ENCODE results near the gene DEFB108B.
"Not testable (repeated sequence)": the region's sequence is repeated elsewhere in the genome, so short reads cannot be mapped to it uniquely, and the experiment has no call there.

The DEFB108B gene, protein sequence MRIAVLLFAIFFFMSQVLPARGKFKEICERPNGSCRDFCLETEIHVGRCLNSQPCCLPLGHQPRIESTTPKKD

DNA sequence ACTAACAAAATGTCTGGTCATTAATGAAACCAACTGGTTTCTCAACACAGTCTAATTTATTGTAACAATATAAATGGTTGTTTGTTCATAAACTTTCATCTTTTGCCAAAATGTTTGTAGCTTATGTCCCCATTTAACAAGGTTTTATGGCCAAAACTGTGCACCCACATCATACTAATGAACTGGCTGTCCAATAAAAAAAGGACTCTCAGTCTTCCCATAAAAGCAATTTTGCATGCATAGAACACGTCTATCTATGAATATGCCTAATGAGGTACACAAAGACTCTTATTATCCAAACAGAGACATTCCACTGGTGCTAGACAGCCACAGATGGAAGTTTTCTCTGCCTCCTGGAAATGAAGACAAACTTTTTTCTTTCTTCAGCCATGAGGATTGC, at the start of gene DEFB108B:
TSS of gene DEFB108B (plus strand) at position 390 of the 400 bp plus-strand sequence. CDS start at position 390, 0 bp downstream.
- DNase-seq: not testable (repeated sequence)

DNA sequence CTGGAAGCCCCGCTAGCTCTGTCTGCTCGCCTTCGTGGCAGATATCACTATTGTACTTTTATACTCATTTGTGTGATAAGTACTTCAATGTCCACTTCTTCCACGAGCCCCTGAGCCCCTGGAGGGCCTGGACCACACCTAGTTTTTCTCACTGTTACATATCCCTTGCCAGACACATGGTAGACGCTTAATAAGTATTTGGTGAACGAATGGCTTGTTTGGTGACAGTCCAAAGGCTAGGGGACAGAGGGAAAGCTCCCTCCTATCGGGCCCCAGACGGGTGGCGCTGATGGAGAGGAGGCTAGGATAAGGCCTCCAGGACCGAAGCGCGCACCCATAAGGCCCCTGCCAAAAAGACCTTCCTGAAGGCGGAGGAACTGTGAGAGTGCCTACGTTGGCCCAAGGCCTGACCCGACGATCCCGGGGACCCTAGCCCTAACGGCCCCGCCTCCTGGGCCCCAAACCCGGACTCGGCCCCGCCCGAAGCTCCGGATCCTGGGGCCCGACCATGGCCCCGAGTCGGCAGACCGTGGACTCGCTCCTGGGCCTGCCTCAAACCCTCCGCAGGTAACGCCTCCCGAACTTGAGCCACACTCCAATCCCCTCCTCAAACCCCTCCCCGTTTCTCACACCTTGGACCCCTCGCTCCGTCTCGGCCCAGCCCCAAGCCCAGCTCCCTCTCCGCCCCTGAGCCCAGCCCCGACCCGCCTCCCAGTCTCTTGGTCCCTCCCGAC, 46.7 kb upstream of the DEFB108B start:
- DNase-seq: not testable (repeated sequence)

DNA sequence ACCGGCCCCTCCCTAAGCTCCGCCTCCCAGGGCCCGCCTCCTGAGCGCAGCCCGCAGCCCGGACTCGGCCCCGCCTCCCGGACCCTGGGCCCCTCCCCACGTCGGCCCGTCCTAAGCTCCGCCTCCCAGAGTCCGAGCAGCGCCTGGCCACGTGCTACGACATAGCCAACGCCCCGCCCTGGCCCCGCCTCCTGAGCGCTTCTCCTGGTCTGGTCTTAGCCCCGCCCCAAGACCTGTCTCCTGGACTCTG, 46.2 kb upstream of the DEFB108B start:
- peak; percentile 98 for DNase-seq

DNA sequence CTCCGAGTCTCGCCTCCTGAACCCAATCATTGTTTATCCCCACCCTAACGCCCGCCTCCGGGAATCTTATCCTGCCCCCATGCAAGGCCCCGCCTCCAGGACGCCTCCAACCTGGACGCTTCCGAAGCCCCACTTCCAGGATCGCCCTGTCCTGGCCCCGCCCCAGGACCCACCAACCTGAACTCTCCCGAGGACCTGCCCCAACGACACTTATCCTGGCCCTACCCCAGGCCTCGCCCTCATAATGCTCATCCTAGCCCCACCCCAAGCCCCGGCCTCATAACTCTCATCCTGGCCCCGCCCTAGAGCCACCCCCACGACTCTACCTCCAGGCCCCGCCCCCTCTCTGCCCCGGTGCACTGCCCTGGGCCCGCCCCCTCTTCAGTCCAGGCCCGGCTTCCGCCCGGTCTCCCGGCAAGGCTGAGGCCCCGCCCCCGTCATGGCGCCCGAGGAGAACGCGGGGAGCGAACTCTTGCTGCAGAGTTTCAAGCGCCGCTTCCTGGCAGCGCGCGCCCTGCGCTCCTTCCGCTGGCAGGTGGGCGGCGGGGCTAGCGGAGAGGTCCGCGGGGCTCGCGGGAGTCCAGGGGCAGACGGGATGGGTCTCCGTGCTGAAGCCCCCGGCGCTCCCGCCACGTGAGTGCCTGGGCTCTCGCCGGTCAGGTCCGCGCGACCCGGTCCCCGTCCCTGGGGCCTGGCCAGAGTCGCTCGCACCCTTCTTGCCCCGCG, 45.7 kb upstream of the DEFB108B start:
- peak; percentile 94 for DNase-seq

DNA sequence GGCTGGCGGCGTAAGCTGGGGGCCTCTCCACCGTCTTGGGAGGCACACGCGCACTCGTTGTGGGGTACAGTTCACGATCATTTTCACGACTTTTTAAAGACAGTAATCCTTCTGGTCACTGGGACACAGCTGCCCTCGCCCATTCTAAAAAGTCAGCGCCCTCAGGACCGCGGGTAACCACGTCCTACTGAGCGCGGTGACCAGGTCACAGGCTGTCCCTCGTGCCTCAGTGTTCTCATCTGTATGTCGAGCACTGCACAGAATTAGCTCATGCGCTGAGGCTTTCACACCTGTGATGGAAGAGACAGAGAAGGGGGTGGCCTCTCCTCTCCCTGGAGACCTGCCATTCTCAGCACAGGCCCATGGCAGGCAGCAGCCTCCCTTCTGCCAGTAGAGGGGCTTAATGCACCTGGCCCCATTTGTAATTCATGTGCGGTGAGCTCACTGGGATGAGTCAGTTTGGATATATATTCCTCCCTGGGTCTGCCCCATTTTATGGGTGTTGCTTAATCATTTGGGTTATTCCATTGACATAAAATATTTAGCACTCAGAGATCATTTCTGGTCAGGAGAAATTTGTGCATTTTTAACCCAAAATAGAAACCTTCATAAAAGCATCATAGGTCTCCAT, 45.1 kb upstream of the DEFB108B start:
- DNase-seq: peak; percentile 30

DNA sequence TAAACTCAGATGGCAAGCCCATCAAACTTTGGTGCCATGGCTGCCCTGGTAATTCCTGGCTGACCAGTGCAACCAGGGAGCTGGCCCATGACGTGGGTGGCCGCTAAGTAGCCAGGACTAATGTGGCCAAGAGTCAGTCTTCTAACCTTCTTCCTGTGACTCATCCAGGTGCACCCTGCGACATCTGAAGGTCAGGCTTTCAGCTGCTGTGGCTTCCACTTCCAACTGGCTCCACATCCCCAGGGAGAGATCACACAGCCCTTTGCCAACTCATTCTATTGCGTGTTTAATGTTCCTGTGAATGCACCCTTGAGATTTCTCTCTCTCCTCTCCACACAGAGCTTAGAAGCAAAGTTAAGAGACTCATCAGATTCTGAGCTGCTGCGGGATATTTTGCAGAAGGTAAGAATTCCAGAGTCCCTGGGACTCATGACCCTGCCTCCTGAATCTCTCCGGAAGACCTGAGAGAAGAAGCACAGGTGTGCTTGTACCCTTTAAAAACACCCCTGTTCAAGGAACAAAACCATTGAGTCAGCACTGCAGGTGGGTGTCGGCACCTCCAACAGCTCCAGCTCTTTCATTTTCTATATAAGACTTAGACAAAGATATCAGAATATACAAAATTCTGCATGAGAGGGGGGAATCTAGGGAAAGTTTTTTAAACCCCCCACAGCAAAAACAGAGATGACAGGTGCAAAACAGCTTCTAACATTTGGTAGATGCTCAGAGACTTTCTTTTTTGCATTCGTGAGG, 43.4 kb upstream of the DEFB108B start:
- DNase-seq: not testable (repeated sequence)

DNA sequence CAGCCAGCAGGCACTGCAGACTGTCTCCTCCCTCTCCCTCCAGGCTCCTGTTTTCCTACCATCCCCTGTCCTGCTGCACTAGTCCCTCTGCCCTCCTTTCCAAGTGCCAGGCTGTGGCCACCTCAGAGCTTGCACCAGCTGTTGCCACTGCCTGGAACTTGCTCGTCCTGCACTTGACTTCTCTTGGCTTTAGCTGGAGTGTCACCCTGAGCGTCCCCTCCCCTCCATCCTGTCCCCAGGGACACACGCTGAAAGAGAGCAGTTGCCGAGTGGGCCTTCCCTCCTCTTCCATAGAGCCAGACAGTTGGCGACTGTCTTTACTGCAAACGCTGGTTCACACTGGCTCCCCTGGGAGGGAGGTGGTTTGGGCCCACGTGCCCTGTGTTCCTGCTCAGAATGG, 41.9 kb upstream of the DEFB108B start:
- not testable (repeated sequence) for DNase-seq

DNA sequence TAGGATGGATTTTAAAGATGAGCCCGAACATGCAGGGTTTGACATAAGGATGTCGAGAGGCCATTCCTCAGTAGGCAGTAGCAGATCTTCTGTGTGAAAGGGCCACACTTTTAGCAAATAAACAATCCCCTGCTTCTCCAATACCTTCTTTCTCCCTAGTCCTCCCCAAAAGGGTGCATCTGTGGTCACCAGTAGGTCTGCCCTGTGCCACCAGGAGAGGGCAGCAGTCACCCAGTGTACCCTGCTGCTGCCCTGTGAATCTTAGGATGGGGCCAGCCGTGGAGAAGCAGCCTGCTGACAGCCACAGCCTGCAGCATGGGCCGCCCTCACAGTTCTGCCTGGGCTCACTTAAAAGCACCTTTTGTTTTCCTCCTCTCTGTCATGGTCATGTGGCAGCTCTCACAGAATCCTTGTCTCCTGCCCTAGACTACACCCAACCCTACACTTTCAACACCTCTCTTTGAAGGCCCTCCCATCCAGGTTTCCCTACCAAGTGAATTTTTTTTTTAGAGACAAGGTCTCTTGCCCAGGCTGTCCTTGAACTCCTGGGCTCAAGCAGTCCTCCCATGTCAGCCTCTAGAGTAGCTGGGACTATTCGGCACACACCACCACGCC, 40.3 kb upstream of the DEFB108B start:
- DNase-seq: peak; percentile 74

DNA sequence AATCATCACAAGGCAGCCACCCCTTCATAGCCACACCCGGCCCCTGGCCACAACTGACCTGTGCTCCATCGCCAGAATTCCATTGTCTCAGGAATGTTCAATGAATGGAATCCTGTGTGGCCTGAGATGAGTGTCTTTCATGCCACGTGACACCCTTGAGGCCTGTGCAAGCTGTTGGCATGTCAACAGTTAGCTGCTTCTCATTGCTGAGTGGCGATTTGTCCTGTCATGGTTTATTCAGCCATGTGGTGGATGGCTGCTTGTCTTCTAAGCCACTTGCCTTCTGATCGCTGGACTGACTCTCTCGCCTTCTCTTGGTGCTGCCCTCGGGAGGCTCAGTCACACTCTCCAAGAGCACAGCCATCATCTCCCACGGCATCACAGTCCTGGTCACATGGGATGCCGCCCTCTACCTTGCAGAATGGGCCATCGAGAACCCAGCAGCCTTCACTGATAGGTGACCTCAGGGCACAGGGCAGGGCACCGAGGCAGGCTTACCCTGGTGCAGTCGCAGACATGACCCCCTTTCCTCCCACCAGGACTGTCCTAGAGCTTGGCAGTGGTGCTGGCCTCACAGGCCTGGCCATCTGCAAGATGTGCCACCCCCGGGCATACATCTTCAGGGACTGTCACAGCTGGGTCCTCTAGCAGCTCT, 38.5 kb upstream of the DEFB108B start:
- DNase-seq: not testable (repeated sequence)

DNA sequence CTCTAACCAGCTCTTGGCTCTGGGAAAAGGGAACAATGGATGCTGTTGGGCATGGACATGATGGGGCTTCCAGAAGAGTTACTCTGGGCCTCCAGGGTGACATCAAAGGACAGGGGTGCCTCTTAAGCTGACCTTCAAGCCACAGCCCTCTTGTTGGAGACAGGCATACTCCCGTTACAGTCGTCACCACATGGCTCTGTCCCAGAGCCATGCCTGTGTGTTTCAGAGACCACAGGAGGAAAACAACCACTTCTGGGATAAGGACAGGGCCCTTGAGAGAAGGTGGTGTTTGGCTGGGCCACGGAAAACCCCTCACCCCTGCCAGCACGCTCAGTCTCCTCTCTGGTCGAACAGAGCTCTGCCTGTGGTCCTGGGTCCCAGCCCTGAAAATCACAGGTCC, 37.8 kb upstream of the DEFB108B start:
- not testable (repeated sequence) for DNase-seq

DNA sequence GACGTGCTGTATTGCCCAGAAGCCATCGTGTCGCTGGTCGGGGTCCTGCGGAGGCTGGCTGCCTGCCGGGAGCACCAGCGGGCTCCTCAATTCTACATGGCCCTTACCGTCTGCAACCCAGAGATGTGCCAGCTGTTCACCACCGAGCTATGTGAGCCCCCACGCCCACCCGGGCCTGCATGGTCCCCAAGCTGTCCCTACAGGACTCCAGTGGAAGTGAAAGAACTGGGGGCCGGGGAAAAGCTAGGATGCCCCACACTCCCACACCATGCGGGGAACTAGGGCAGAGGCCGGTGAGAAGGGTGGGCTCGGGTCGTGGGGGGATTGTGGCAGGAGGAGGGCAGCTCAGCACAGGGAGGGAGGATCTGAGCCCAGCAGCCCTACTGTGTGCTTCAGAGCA, 37.0 kb upstream of the DEFB108B start:
- not testable (repeated sequence) for DNase-seq

DNA sequence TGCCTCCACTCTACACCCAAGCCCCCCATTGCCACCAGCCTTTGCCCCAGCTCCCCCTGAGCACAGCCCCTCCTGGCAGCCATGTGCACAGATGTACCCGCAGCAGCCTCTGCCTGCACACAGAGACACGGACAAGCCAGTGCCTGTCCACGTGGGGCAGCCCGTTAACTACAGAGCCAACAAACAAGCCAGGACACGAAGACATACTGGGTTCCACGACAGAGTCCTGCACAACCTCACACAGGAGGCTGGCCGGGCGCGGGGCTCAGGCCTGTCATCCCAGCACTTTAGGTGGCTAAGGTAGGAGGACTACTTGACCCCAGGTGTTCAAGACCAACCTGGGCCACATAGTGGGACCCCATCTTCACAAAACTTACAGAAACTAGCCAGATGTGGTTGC, 36.2 kb upstream of the DEFB108B start:
- not testable (repeated sequence) for DNase-seq

DNA sequence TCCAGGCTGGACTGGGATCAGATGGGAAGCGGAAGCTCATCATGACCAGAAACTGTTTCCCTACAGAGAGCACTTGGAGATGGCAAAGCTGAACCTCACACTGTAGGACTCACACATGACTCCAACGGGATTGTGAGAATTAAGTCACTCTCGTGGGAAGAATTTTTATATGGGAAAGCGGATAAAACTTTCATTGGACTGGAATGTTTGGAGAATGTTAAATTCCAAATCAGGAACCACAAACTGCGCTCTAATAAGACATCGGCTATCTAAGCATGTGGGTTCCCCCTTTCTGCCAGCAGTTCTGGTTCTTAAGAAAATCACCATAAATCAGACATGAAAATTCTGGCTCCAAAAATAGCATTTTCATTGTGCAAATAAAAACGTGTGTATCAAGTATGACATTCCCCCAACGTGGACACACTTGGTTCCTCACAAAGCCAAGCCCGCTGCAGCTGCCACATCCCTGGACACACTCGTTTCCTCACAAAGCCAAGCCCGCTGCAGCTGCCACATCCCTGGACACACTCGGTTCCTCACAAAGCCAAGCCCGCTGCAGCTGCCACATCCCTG, 33.4 kb upstream of the DEFB108B start:
- not testable (repeated sequence) for DNase-seq

DNA sequence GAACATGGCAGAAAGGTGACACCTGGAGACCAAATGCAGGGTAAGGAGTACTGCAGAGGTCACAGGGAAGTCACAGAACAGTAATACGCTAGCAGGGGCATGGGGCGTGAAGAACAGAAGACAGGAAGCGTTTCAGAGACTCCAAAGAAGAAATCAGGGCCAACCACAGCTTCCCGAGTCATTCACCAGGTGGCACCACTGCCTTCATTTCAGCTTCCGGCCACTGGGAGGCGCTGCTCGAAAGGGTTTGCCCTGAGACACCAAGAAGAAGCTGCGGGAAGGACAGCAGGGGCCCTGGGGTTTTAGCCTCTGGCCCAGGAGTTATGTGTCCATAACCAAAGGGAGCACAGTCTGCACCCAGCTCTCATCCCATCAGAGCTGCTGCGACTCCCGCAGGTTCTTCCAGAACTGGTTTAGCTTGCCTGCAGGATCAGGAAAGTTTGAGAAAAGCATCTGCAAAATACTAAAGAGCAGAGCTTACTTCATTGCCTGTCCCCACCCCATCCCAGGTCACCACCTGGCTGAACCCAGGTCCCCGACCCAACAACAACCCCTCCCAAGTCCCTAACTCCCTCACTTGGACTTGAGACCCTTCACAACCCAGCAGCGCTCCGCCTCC, 32.6 kb upstream of the DEFB108B start:
- peak; percentile 88 for DNase-seq

DNA sequence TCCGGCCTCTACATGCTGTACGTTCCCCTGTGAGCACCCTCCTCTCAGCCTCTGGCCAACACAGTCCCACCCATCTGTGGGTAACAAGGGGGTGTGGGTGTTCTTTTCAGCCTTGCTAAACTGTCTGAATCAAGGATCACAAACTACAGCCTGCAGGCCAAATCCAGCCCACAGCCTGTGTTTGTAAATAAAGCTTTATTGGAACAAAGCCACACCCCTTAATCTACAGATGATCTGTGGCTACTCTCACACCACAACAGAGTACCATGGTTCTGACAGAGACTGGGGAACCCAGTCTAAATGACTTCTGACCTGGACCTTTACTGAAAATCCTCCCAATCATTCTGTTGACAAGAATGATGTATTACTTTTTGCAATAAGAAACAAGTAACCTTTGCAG, 32.0 kb upstream of the DEFB108B start:
- not testable (repeated sequence) for DNase-seq

DNA sequence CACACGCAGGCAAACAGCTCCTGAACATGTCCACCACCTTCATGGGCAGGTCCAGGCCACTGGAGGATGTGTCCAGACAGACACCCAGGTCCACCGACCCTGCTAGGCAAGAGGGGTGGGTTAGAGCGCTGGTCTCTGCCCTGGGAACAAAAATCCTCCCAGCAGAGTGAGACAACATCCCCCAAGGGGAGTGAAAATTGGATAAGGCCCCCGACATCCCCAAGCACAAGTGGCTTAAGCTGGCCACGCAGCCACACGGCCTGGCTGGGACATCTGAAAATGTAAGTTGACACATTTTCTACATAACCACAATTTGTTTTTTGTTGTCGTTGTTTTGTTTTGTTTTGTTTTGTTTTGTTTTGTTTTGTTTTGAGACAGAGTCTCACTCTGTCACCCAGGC, 30.1 kb upstream of the DEFB108B start:
- not testable (repeated sequence) for DNase-seq

DNA sequence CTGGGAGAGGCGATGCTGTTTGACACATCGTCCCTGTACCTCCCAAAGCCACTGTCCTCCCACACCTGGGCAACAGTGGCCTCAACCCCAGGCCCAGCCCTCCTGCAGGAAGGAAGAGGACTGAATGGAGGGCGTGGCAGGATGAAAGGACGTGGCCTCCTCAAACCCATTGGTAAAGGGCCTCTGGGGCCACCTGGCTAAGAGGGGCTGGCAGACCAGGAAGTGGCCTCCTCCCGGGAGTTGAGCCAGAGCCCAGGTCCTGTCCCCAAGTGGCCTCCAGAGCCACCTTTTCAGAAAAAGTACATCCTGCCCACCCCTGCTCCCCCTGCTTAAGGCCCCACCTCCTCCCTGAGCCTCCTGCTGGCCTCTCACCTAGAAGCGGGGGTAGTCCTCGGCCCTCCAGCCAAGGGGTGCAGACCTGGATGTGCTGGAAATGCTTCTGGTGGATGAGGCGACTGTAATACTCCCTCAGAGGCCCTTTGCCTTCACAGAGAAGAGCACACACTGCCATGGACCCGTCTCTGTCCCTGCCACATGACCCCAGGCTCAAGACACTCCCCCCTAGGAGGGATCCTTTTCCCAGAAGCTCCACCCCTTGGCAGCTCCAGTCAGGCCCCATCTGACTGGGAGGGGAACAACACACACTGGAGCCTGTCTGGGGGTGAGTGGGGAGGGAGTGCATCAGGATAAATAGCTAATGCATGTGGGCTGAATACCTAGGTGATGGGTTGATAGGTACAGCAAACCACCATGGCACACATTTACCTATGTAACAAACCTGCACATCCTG, 28.6 kb upstream of the DEFB108B start:
- DNase-seq: not testable (repeated sequence)

DNA sequence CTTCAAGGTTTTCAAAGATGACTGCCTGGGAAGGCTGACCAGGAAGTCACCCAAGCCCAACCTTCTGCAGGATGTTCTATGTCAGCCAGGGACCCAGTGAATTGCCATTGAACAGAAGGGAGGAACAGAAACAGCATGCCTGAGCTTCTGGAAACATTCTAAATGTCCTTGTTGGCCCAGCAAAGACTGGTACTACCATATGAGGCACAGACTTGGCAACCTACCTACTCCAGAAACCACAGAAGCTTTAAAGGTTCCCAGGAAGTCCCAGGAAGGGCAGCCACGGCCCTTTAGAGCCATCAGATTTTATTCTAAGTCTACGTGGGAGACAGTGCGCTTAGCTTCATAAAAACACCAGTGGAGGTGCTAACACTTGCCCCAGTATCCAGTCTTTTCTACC, 20.5 kb upstream of the DEFB108B start:
- DNase-seq: not testable (repeated sequence)

DNA sequence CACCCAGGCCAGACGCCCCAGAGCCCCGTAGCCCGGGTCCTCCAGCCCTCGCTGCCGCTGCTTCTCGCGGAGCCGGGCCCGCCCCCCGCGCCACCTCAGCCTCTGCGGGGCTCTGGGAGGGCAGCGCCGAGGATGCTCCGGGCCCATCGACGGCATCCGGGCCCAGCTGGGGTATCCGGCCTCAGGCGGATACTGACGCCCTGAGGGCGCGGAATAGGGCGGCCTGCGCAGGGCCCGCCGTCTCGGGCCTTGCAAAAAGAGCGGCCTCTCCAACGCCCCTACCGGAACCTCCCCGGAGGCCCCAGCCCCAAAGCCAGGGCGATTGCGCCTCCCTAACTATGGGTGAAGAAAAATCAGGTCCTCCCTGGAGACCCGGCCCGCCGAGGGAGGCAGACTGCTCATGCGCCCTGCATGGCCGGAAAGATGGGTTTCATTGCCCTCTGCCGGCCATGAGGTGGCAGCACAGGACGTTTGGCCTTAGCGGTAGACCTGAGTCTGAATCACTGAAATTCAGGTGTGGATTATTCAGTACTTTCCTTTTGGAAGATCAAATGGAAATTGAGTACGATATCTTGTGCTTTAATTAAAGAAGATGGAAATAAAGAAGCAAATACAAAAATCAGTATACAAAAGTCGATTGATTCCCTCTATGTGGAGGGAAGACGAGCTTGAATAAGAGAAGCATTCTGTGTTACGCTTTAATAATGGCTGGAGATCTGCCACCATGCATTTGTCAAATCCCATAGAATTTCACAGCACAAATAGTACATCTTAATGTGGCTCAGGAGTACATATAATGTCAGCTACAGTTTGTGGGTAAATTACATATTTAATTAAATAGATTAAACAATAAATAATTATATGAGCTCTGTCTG, 19.3 kb upstream of the DEFB108B start:
- DNase-seq: peak; percentile 88
